ENCODE results near the gene STK17A.

DNA sequence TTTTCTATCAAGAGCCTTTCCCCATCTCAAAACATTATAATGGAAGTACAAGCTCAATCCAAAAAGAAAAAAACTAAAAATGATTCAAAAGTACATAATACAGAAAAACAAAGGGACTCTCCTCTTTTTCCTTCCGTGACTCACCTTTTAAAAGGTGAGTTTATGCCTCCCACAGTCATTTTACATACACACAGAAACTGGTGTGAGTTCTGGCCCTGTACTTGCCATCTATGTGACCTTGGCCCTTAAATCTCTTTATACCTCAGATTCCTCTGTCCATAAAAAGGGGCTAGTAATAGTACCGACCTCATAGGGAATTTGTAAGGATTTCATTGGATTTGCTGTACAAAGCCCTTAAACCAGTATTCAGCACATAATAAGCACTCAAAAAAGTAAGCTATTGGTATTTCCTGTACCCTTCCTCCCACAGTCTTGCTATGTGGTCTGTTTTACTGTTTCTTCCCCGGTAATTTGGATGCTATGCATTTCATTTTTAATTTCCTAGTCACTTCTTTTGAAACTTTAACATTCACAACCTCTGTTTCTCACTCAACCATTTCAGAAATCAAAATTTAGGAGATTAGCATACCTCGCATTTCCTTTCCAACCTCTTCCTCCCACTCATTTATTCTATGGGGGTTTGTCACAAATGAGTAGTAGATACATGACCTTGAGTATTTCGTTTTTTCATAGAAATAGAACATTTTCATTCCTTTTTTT is 39.0 kb downstream of the STK17A start:
- TF ChIP-seq, protein P1, sequence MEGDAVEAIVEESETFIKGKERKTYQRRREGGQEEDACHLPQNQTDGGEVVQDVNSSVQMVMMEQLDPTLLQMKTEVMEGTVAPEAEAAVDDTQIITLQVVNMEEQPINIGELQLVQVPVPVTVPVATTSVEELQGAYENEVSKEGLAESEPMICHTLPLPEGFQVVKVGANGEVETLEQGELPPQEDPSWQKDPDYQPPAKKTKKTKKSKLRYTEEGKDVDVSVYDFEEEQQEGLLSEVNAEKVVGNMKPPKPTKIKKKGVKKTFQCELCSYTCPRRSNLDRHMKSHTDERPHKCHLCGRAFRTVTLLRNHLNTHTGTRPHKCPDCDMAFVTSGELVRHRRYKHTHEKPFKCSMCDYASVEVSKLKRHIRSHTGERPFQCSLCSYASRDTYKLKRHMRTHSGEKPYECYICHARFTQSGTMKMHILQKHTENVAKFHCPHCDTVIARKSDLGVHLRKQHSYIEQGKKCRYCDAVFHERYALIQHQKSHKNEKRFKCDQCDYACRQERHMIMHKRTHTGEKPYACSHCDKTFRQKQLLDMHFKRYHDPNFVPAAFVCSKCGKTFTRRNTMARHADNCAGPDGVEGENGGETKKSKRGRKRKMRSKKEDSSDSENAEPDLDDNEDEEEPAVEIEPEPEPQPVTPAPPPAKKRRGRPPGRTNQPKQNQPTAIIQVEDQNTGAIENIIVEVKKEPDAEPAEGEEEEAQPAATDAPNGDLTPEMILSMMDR (IDR thresholded peaks at IDR 0.05; ENCODE audit: control extremely low read depth in 1 of 3, insufficient read depth in 1 of 3, low read depth in 1 of 3, low read length in 3 of 3): no peak
- TF ChIP-seq BRCA1 (IDR thresholded peaks at IDR 0.05; ENCODE audit: low read depth, low read length): no peak
- no peak for TF ChIP-seq EZH2 (IDR thresholded peaks at IDR 0.05; ENCODE audit: low read depth, low read length, severe bottlenecking)
- no peak for TF ChIP-seq POLR2AphosphoS5 (IDR thresholded peaks at IDR 0.05; ENCODE audit: low read depth, low read length)
- TF ChIP-seq RBBP5 (IDR thresholded peaks at IDR 0.05; ENCODE audit: borderline replicate concordance, low read depth, low read length): no peak
